Neural cell (in vitro differentiated cells): ENCODE results near the gene SVOPL. TPM values are rescaled to one million over a fixed set of nuclear protein-coding genes. Genes with fewer than 3 reads are reported as not detected.
"Not testable (repeated sequence)": the region's sequence is repeated elsewhere in the genome, so short reads cannot be mapped to it uniquely, and the experiment has no call there.

Source experiments
- H2AFZ ChIP-seq: fragments of 200-600, 300-800 bp; sonication (generic), shearing (Covaris generic); 2 replicates; pipeline ENCODE4 v1.6.0; 2014; ENCODE audit warnings: low read depth, mild to moderate bottlenecking, antibody characterized with exemption, low read length, moderate library complexity
- H3F3A ChIP-seq: fragments of 200-600 bp; shearing (Covaris generic); 2 replicates; pipeline ENCODE4 v1.6.1; 2016; ENCODE audit warnings: mild to moderate bottlenecking, moderate library complexity, mixed read lengths, antibody characterized with exemption, low read length; ENCODE audit not compliant: insufficient read depth, poor library complexity, severe bottlenecking
- H3K27ac ChIP-seq: fragments of 200-600, 300-800 bp; sonication (generic), shearing (Covaris generic); 2 replicates; pipeline ENCODE4 v1.5.1; 2014; ENCODE audit warnings: mild to moderate bottlenecking, low read length, moderate library complexity
- H3K27me3 ChIP-seq: fragments of 300-800, 200-600 bp; sonication (generic), shearing (Covaris generic); 2 replicates; pipeline ENCODE4 v1.6.0; 2014; ENCODE audit warnings: mild to moderate bottlenecking, low read depth, low read length, moderate library complexity; ENCODE audit not compliant: insufficient read depth
- H3K36me3 ChIP-seq: fragments of 300-800, 200-600 bp; sonication (generic), shearing (Covaris generic); 2 replicates; pipeline ENCODE4 v1.5.1; 2014; ENCODE audit warnings: mild to moderate bottlenecking, antibody characterized with exemption, low read length, moderate library complexity; ENCODE audit not compliant: insufficient read depth
- H3K4me2 ChIP-seq: fragments of 300-800, 200-600 bp; sonication (generic), shearing (Covaris generic); 2 replicates; pipeline ENCODE4 v1.6.0; 2014; ENCODE audit warnings: mild to moderate bottlenecking, low read length
- H3K4me3 ChIP-seq: fragments of 300-800, 200-600 bp; sonication (generic), shearing (Covaris generic); 2 replicates; pipeline ENCODE4 v1.5.1; 2014; ENCODE audit warnings: mild to moderate bottlenecking, low read length, moderate library complexity
- H3K79me2 ChIP-seq: fragments of 200-600 bp; shearing (Covaris generic); replicated peaks from 2 replicates; pipeline ENCODE4 v1.6.0; 2014; ENCODE audit warnings: mild to moderate bottlenecking, low read length, moderate library complexity; ENCODE audit not compliant: insufficient read depth
- H3K9ac ChIP-seq: fragments of 300-800, 200-600 bp; sonication (generic), shearing (Covaris generic); 2 replicates; pipeline ENCODE4 v1.6.1; 2016; ENCODE audit warnings: mild to moderate bottlenecking, low read length, mixed read lengths
- H3K9me2 ChIP-seq: fragments of 200-600 bp; shearing (Covaris generic); 2 replicates; pipeline ENCODE4 v1.6.1; 2016; ENCODE audit warnings: mild to moderate bottlenecking, low read length, mixed read lengths; ENCODE audit not compliant: insufficient read depth
- H3K9me3 ChIP-seq: fragments of 200-600, 300-800 bp; sonication (generic), shearing (Covaris generic); 2 replicates; pipeline ENCODE4 v1.6.1; 2016; ENCODE audit warnings: mild to moderate bottlenecking, mixed run types, low read length, moderate library complexity, mixed read lengths
- H4K20me1 ChIP-seq: fragments of 200-600 bp; shearing (Covaris generic); 2 replicates; pipeline ENCODE4 v1.6.1; 2016; ENCODE audit warnings: mild to moderate bottlenecking, mixed run types; ENCODE audit not compliant: insufficient read depth
- EP300 ChIP-seq: fragments of 450-650 bp; conservative IDR thresholded peaks from 2 replicates; pipeline ENCODE4 v1.6.1; 2014; ENCODE audit warnings: antibody characterized with exemption, mild to moderate bottlenecking, moderate library complexity; ENCODE audit not compliant: poor library complexity, severe bottlenecking
- EZH2 ChIP-seq: fragments of 200-600, 300-800 bp; shearing (Covaris generic), sonication (generic); IDR thresholded peaks from 2 replicates; pipeline ENCODE4 v1.6.1; 2014; ENCODE audit warnings: antibody characterized with exemption, low read length, borderline replicate concordance, mild to moderate bottlenecking; ENCODE audit not compliant: insufficient read depth, poor library complexity, severe bottlenecking
- MXI1 ChIP-seq: fragments of 450-650 bp; conservative IDR thresholded peaks from 2 replicates; pipeline ENCODE4 v1.6.1; 2014; ENCODE audit warnings: antibody characterized with exemption, mild to moderate bottlenecking; ENCODE audit not compliant: poor library complexity, severe bottlenecking
- POLR2AphosphoS5 ChIP-seq: IDR thresholded peaks from 2 replicates; pipeline ENCODE4 v1.6.1; 2012
- RAD21 ChIP-seq: fragments of 450-650 bp; conservative IDR thresholded peaks from 2 replicates; pipeline ENCODE4 v1.6.1; 2014; ENCODE audit warnings: antibody characterized with exemption, mild to moderate bottlenecking, moderate library complexity
- REST ChIP-seq: IDR thresholded peaks from 2 replicates; pipeline ENCODE4 v1.6.1; 2012; ENCODE audit warnings: borderline replicate concordance
- SMC3 ChIP-seq: fragments of 450-650 bp; conservative IDR thresholded peaks from 2 replicates; pipeline ENCODE4 v1.6.1; 2014; ENCODE audit warnings: antibody characterized with exemption, mild to moderate bottlenecking, moderate library complexity; ENCODE audit not compliant: poor library complexity
- TAF1 ChIP-seq: IDR thresholded peaks from 2 replicates; pipeline ENCODE4 v1.6.1; 2012; ENCODE audit warnings: low read depth
- polyA plus RNA-seq: library from polyadenylated mRNA; depleted of rRNA; stranded (reverse); fragments of >200 nt; gene quantifications from 2 replicates; pipeline ENCODE4 v1.2.3, GENCODE V29; 2014
- TF ChIP-seq, protein P1 (sequence below): fragments of 450-650 bp; IDR thresholded peaks from 2 replicates; pipeline ENCODE4 v1.5.1; 2014; ENCODE audit warnings: antibody characterized with exemption, mild to moderate bottlenecking, moderate library complexity; ENCODE audit not compliant: poor library complexity, severe bottlenecking

SVOPL gene
- polyA plus RNA-seq, 1 donor from 2014 or later = 0.93 TPM

DNA sequence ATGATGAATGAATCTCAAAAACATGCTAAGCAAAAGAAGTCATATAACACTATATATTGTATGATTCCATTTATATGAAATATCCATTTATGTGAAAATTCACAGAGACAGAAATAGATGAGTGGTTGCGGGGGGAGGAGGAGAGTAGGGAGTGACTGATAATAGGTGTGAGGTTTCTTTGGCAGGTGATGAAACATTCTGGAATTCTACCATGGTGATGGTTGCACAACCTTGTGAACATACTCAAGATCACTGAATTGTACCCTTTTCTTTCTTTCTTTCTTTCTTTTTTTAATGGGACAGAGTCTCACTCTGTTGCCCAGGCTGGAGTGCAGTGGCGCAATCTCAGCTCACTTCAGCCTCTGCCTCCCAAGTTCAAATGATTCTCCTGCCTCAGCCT, 10.7 kb downstream of the SVOPL start:
- no peaks in the 10 kb centered on the region for H3K9me3 ChIP-seq
- H3K9ac ChIP-seq = no peak overlapping the region

DNA sequence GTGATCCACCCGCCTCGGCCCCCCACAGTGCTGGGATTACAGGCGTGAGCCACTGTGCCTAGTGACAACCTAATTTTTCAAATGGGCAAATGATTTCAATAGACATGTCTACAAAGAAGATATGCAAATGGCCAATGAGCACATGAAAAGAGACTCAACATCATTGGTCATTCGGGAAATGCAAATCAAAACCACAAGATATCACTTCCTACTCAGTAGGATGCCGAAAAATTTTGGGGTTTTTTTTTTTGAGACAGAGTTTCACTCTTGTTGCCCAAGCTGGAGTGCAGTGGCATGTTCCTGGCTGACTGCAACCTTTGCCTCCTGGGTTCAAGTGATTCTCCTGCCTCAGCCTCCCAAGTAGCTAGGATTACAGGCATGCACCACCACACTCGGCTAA, 13.1 kb downstream of the SVOPL start:
- not testable (repeated sequence) for H3K79me2 ChIP-seq

More for the DNA sequence above, 10.7 kb downstream of the SVOPL start:
- TF ChIP-seq POLR2AphosphoS5 (no peak), EZH2 (no peak), TAF1 (no peak), RAD21 (no peak), EP300 (no peak), REST (no peak), MXI1 (no peak), SMC3 (no peak)
- TF ChIP-seq, protein P1, sequence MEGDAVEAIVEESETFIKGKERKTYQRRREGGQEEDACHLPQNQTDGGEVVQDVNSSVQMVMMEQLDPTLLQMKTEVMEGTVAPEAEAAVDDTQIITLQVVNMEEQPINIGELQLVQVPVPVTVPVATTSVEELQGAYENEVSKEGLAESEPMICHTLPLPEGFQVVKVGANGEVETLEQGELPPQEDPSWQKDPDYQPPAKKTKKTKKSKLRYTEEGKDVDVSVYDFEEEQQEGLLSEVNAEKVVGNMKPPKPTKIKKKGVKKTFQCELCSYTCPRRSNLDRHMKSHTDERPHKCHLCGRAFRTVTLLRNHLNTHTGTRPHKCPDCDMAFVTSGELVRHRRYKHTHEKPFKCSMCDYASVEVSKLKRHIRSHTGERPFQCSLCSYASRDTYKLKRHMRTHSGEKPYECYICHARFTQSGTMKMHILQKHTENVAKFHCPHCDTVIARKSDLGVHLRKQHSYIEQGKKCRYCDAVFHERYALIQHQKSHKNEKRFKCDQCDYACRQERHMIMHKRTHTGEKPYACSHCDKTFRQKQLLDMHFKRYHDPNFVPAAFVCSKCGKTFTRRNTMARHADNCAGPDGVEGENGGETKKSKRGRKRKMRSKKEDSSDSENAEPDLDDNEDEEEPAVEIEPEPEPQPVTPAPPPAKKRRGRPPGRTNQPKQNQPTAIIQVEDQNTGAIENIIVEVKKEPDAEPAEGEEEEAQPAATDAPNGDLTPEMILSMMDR = no peak
- Histone ChIP-seq H3K27me3 (no peaks in the 10 kb centered on the region), H3F3A (no peaks in the 10 kb centered on the region), H3K27ac (no peak overlapping the region), H4K20me1 (no peaks in the 10 kb centered on the region), H3K36me3 (no peaks in the 10 kb centered on the region), H3K79me2 (no peaks in the 10 kb centered on the region), H2AFZ (no peak overlapping the region), H3K4me3 (no peak overlapping the region), H3K4me2 (no peak overlapping the region), H3K9me2 (no peaks in the 10 kb centered on the region)

DNA sequence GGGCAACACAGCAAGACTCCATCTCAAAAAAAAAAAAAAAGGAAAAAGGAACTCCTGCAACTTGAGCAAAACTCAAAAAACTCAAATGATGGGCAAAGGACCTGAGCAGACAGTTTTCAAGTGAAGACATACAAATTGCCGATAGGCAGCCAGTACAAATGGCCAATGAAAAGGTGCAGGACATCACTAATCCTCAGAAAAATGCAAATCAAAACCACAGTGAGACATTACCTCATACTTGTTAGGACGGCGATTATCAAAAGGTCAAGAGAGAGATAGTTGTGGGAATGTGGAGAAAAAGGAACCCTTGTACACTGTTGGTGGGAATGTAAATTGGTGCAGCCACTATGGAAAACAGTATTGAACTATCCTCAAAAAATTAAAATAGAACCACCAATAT, 16.8 kb downstream of the SVOPL start:
- Histone ChIP-seq H4K20me1 (no peaks in the 10 kb centered on the region), H3K9me3 (no peaks in the 10 kb centered on the region), H3K27ac (no peak overlapping the region), H3K9me2 (no peaks in the 10 kb centered on the region), H3K36me3 (no peaks in the 10 kb centered on the region), H3F3A (no peaks in the 10 kb centered on the region), H3K79me2 (no peaks in the 10 kb centered on the region), H3K4me2 (no peak overlapping the region), H2AFZ (no peak overlapping the region), H3K27me3 (no peaks in the 10 kb centered on the region), H3K4me3 (no peak overlapping the region), H3K9ac (no peak overlapping the region)
- TF ChIP-seq EZH2 = no peak
- TF ChIP-seq TAF1 = no peak
- TF ChIP-seq POLR2AphosphoS5 = no peak
- no peak for TF ChIP-seq SMC3
- TF ChIP-seq, protein P1 = no peak
- TF ChIP-seq EP300 = no peak
- TF ChIP-seq RAD21 = no peak

More for the DNA sequence above, 13.1 kb downstream of the SVOPL start:
- not testable (repeated sequence) for H3F3A ChIP-seq, H2AFZ ChIP-seq, H3K4me2 ChIP-seq, H3K9me3 ChIP-seq, H3K27me3 ChIP-seq, H3K9ac ChIP-seq, H3K27ac ChIP-seq, H3K9me2 ChIP-seq, H4K20me1 ChIP-seq, H3K36me3 ChIP-seq, H3K4me3 ChIP-seq
